ENCODE results near the gene RYR1. TPM values are rescaled to one million over a fixed set of nuclear protein-coding genes. Genes with fewer than 3 reads are reported as not detected.

The RYR1 gene
- total RNA-seq, 1 experiment from 2014 or later = 4.1 TPM

GRCh38 chr19:38563475-38563874 is 130.0 kb downstream of the RYR1 start:
- RAD21 ChIA-PET (ENCODE audit: low non-redundant PET in 1 of 2, low total read pairs in 2 of 2, uncharacterized antibody in 2 of 2, unreplicated experiment in 2 of 2) = no interaction called here
- DNase-seq (ENCODE audit: low read depth, low spot score) = no peak
- H2AFZ ChIP-seq (ENCODE audit: low read depth, low read length, poor library complexity, severe bottlenecking) = no peak overlapping the region
- no peaks in the 10 kb centered on the region for H3K36me3 ChIP-seq (ENCODE audit: control insufficient read depth in 1 of 2, insufficient read depth in 2 of 2, low read length in 2 of 2)
- H3K27ac ChIP-seq (ENCODE audit: low read depth, low read length) = no peak overlapping the region
- no TSS peak for BruUV-seq (replicated peaks)
- H3K27me3 ChIP-seq (ENCODE audit: insufficient read depth, low read length) = no peaks in the 10 kb centered on the region
- no peaks in the 10 kb centered on the region for H3K79me2 ChIP-seq (ENCODE audit: insufficient read depth, low read length)
- no peaks in the 10 kb centered on the region for H3K9me2 ChIP-seq (ENCODE audit: insufficient read depth)
- H4K20me1 ChIP-seq (ENCODE audit: insufficient read depth) = no peaks in the 10 kb centered on the region
- no peaks in the 10 kb centered on the region for H3K9me3 ChIP-seq (ENCODE audit: control insufficient read depth in 1 of 2, insufficient read depth in 1 of 2, low read depth in 1 of 2, low read length in 2 of 2)
- CTCF ChIA-PET = no interaction called here
- no peak overlapping the region for H3K4me2 ChIP-seq (ENCODE audit: low read length)
- no peak overlapping the region for H3K9ac ChIP-seq (ENCODE audit: low read length)
- TF ChIP-seq REST (IDR thresholded peaks at IDR 0.05; ENCODE audit: low read depth) = no peak
- TF ChIP-seq CTCF (IDR thresholded peaks at IDR 0.05 in 2 of 3, conservative IDR thresholded peaks at IDR 0.05 in 1 of 3; ENCODE audit: borderline replicate concordance in 1 of 3, insufficient read depth in 1 of 3, low read depth in 2 of 3, low read length in 2 of 3) = no peak
- intact Hi-C loops (cut with micrococcal nuclease) = no loop called here
- H3K4me1 ChIP-seq (ENCODE audit: control insufficient read depth in 1 of 2, insufficient read depth in 2 of 2, low read length in 2 of 2) = peaks cover 2 to 12% of the 10 kb centered on the region in 2 experiments; a peak in 3 of 4 replicates
- no peak overlapping the region for H3K4me3 ChIP-seq (replicated peaks in 1 of 2; ENCODE audit: low read depth in 1 of 2, low read length in 2 of 2)
- ATAC-seq = no peak
- POLR2A ChIA-PET = interaction anchor here (1.1 kb wide), 1 partner anchor 18 kb away, joined by 5 read pairs; no protein-coding TSS in a partner anchor

All from HCT116 (cell line).